Spinal cord (tissue), 10 donors: ENCODE results near the gene SUN3. TPM values are rescaled to one million over a fixed set of nuclear protein-coding genes. Genes with fewer than 3 reads are reported as not detected.
"Not testable (repeated sequence)": the region's sequence is repeated elsewhere in the genome, so short reads cannot be mapped to it uniquely, and the experiment has no call there.

Source experiments
- DNase-seq, 6 donors: peaks; one replicate each; pipeline versions ENCODE4 v3.0.0 to v3.0.0-alpha.2; 2013 to 2015; ENCODE audit warnings: low spot score in 6 of 6, low read depth in 4 of 6
- H3K27ac ChIP-seq: one replicate; pipeline ENCODE4 v1.5.1; 2013; ENCODE audit warnings: low read depth, low read length, control low read depth
- H3K27me3 ChIP-seq: one replicate; pipeline ENCODE4 v1.6.1; 2013; ENCODE audit warnings: low read length; ENCODE audit not compliant: control insufficient read depth, insufficient read depth
- H3K36me3 ChIP-seq: one replicate; pipeline ENCODE4 v1.6.1; 2013; ENCODE audit warnings: low read length; ENCODE audit not compliant: control insufficient read depth, insufficient read depth
- H3K4me1 ChIP-seq: one replicate; pipeline ENCODE4 v1.6.1; 2013; ENCODE audit warnings: low read length; ENCODE audit not compliant: control insufficient read depth, insufficient read depth
- H3K4me3 ChIP-seq: one replicate; pipeline ENCODE4 v1.5.1; 2013; ENCODE audit warnings: low read depth, low read length, control low read depth
- H3K9me3 ChIP-seq: one replicate; pipeline ENCODE4 v1.6.1; 2013; ENCODE audit warnings: low read length; ENCODE audit not compliant: control insufficient read depth, insufficient read depth
- WGBS: methylation state at CpG from one replicate; pipeline ENCODE4 v1.1.5; 2013; ENCODE audit warnings: missing lambda C conversion rate; ENCODE audit not compliant: insufficient coverage; 5-methylcytosine and 5-hydroxymethylcytosine counted together
- polyA plus RNA-seq, 2 donors: library from polyadenylated mRNA; unstranded; fragments of 120-200 nt; gene quantifications; one replicate each; pipeline ENCODE4 v1.2.1, GENCODE V29; 2013; ENCODE audit not compliant: insufficient read length in 2 of 2
- total RNA-seq, 2 donors: library from RNA; depleted of rRNA in 1 of 2; stranded (reverse); fragments of 120-200 nt in 1 of 2; fragments of >200 nt in 1 of 2; gene quantifications; one replicate each; pipeline versions ENCODE4 v1.2.3 to v1.2.4, GENCODE V29; 2013 to 2014
- donor health status: healthy.

SUN3 gene
- total and polyA plus RNA-seq, 4 donors, result 0.40 to 1.4 TPM; not detected in 2

GRCh38 chr7:47989607-47990400 lies 39.1 kb downstream of the SUN3 start:
- not testable (repeated sequence) for DNase-seq, H3K4me1 ChIP-seq, H3K27ac ChIP-seq, H3K36me3 ChIP-seq, H3K9me3 ChIP-seq, H3K4me3 ChIP-seq, H3K27me3 ChIP-seq
- 71% methylated on average over 2 of the region's 10 CpGs for WGBS

- WGBS, result 92% methylated on average over 4 of the region's 8 CpGs
- Histone ChIP-seq H3K4me1 (peaks cover 6% of the 10 kb centered on the region), H3K36me3 (no peaks in the 10 kb centered on the region), H3K27ac (no peak overlapping the region), H3K4me3 (no peak overlapping the region), H3K27me3 (no peaks in the 10 kb centered on the region), H3K9me3 (no peaks in the 10 kb centered on the region)
- no peak for DNase-seq
Measured at GRCh38 chr7:47988496-47989386, 40.2 kb downstream of the SUN3 start.

GRCh38 chr7:47982610-47983009 lies 46.3 kb downstream of the SUN3 start:
- Histone ChIP-seq H3K36me3 (peaks cover 3% of the 10 kb centered on the region), H3K4me3 (no peak overlapping the region), H3K4me1 (peaks cover 4% of the 10 kb centered on the region), H3K27ac (no peak overlapping the region), H3K9me3 (no peaks in the 10 kb centered on the region), H3K27me3 (no peaks in the 10 kb centered on the region)
- WGBS, result 50% methylated on average over 2 of the region's 2 CpGs
- peak in 1 of 6 donors; percentile 74 for DNase-seq

- H3K27me3 ChIP-seq, H3K9me3 ChIP-seq, H3K4me3 ChIP-seq, DNase-seq, H3K27ac ChIP-seq, H3K4me1 ChIP-seq: not testable (repeated sequence)
- H3K36me3 ChIP-seq, result peaks cover 11% of the 10 kb centered on the region
- WGBS, result no CpG with 5 or more reads among the region's 5 CpGs
Measured at GRCh38 chr7:47980648-47981047, 48.3 kb downstream of the SUN3 start.

DNA sequence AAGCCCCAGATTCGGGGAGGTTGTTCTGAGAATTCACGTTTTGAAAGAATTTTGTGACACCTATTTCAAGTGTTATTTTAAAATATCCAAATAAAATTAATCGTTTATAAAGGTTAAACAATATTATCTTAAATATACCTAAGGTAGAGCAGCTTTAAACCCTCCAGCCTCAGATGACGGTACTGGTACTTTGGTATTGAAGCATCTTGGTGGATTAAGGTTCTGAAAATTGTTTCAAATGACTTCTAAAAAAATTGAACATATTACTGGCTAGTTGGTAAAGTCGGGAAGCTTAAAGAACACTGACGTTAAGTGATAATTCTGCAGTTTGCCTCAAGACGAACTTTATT lies 49.1 kb downstream of the SUN3 start:
- H3K36me3 ChIP-seq, result peaks cover 18% of the 10 kb centered on the region
- WGBS, result no CpG with 5 or more reads among the region's 7 CpGs

DNA sequence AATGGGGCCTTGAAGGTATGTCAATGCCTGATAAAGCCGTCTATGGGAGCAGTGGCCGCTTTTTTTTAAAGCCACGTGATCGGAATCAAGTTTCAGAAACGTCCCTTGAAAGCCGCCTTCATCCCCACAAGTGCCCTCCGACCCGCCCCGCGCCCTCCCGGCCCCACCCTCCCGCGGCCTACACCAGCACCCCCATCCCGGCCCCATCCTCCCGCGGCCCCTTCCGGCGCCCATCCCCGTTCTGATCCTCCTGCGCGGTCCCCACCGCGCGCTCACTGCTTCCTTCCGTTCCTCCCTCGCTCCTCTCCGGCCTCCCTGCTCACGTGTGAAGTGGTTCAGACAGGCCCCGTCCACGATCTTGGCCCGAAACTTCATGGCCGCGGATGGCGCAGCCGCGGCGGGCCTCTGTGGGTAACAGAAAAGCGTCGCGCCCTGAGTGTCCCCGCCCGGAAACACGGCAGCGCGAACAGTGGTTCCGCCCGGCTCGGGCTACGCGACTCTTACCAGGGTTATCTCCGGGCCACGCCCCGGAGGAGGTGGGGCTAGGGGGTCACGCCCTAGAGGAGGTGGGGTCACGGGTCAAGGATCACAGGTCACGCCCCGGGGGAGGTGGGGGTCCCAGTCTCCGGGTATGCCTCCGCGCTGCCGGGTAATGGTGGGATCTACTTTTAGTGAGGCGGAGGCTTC lies 49.6 kb downstream of the SUN3 start, which contains the start of gene HUS1:
HUS1 (minus strand) TSS at position 471 of the 687 bp plus-strand sequence; CDS start at position 375, 96 bp downstream.
- Histone ChIP-seq H3K27me3 (no peaks in the 10 kb centered on the region), H3K4me3 (peak within 1 kb of the TSS; percentile 88), H3K9me3 (no peaks in the 10 kb centered on the region), H3K27ac (peak within 1 kb of the TSS; percentile 91), H3K36me3 (peaks cover 23% of the 10 kb centered on the region), H3K4me1 (peaks cover 4% of the 10 kb centered on the region)
- peak; percentile 74 to 97 (median 78) for DNase-seq
- under 1% methylated on average over 50 of the region's 62 CpGs for WGBS

More for the DNA sequence above, 49.1 kb downstream of the SUN3 start:
- H3K27me3 ChIP-seq, result no peaks in the 10 kb centered on the region
- peak overlapping the region; percentile 91 for H3K27ac ChIP-seq
- DNase-seq, result peak in 1 of 6 donors; percentile 19
- H3K9me3 ChIP-seq, result no peaks in the 10 kb centered on the region
- H3K4me3 ChIP-seq, result peak overlapping the region; percentile 88
- peaks cover 4% of the 10 kb centered on the region for H3K4me1 ChIP-seq

DNA sequence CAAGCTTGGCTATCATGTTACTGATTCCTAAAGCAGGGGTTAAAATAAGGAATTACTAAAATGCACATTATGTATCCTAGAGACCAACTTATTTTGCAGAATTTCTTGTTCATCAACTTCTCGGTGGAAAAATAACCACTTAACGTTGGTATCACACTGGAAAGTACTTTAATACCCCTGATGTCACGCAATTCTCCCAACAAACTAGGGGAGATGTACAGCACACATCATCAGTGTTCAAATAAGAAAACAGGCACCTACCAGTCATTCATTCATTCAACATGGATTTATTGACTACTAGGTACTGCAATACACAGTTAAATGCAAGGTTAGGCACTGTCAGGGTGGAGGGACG lies 50.1 kb downstream of the SUN3 start:
- H3K27me3 ChIP-seq, result no peaks in the 10 kb centered on the region
- 29% methylated on average over 3 of the region's 4 CpGs for WGBS
- peak overlapping the region; percentile 61 for H3K27ac ChIP-seq
- peaks cover 28% of the 10 kb centered on the region for H3K36me3 ChIP-seq
- peaks cover 4% of the 10 kb centered on the region for H3K4me1 ChIP-seq
- no peaks in the 10 kb centered on the region for H3K9me3 ChIP-seq
- DNase-seq, result no peak
- H3K4me3 ChIP-seq, result peak overlapping the region; percentile 88

DNA sequence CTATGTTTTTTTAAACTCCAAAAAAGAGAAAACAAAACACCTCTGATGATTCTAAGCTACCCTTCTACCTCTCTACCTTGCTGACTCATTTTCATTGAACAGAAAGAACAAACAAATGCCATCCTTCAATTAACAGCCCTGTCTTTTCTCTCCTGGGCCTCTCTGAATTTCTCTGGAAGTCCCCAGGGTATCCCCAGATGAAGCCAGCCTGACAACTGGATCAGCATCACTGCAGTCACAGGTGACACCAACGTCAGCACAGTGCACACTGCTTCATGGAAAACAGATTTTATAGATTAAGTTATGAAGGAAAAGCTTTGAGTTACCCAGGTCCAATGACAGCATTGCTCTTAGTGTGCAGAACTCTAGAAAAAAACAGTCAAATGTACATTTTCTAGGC lies 55.2 kb downstream of the SUN3 start:
- peaks cover 43% of the 10 kb centered on the region for H3K36me3 ChIP-seq
- WGBS, result 83% methylated on average over 1 of the region's 1 CpG
- no peaks in the 10 kb centered on the region for H3K4me1 ChIP-seq
- H3K9me3 ChIP-seq, result no peaks in the 10 kb centered on the region
- no peak overlapping the region for H3K27ac ChIP-seq
- H3K4me3 ChIP-seq, result no peak overlapping the region
- H3K27me3 ChIP-seq, result no peaks in the 10 kb centered on the region
- no peak for DNase-seq

- no peaks in the 10 kb centered on the region for H3K4me1 ChIP-seq
- DNase-seq, result no peak
- H3K27ac ChIP-seq, result no peak overlapping the region
- no peaks in the 10 kb centered on the region for H3K27me3 ChIP-seq
- no peak overlapping the region for H3K4me3 ChIP-seq
- WGBS, result no CpG with 5 or more reads among the region's 1 CpG
- H3K9me3 ChIP-seq, result no peaks in the 10 kb centered on the region
- peaks cover 51% of the 10 kb centered on the region for H3K36me3 ChIP-seq
Measured at GRCh38 chr7:47970761-47971160, 58.1 kb downstream of the SUN3 start.
